Endothelial cell of umbilical vein (primary cell): ENCODE data around the gene FAM20A. TPM values are rescaled to one million over a fixed set of nuclear protein-coding genes. Genes with fewer than 3 reads are reported as not detected.

Experiments
- BruUV-seq: library from RNA; stranded (reverse); fragments of 400-500 nt; replicated peaks from 2 replicates; lab custom pipeline; 2021; lab: Mats Ljungman, UMichigan
- CTCF ChIA-PET: fragments of 300-600, 350-600 bp; sonication (Branson Sonifier 250); formaldehyde crosslinking; loops from one replicate; lab custom pipeline; 2021; ENCODE audit warnings: antibody characterized with exemption, inconsistent platforms; lab: Charles Lee
- POLR2A ChIA-PET: fragments of 300-600, 350-600 bp; sonication (Branson Sonifier 250); formaldehyde crosslinking; loops from one replicate; lab custom pipeline; 2021; ENCODE audit warnings: antibody characterized with exemption, inconsistent platforms; lab: Charles Lee
- DNase-seq: peaks from one replicate; pipeline ENCODE4 v3.0.0-alpha.2; 2011; ENCODE audit warnings: low read depth, low spot score
- FAIRE-seq: peaks from 2 replicates; lab custom pipeline; 2011; peaks lifted over from hg19 to GRCh38; lab: Jason Lieb, UNC
- H2AFZ ChIP-seq: 2 replicates; pipeline ENCODE4 v1.6.0; 2012; ENCODE audit warnings: low read depth, low read length, control low read depth, inconsistent platforms
- H3K27ac ChIP-seq: 2 replicates; pipeline ENCODE4 v1.5.1; 2011; ENCODE audit warnings: low read depth, mild to moderate bottlenecking, control low read depth, low read length, moderate library complexity; ENCODE audit not compliant: insufficient read depth
- H3K27me3 ChIP-seq, 2 experiments: 2 replicates each; pipeline versions ENCODE4 v1.6.0 to v1.6.1; 2011; ENCODE audit warnings: low read length in 2 of 2, mixed read lengths in 1 of 2; ENCODE audit not compliant: control insufficient read depth in 2 of 2, insufficient read depth in 2 of 2
- H3K36me3 ChIP-seq, 2 experiments: 2 replicates in 1 of 2; 3 replicates in 1 of 2; pipeline ENCODE4 v1.5.1; 2011; ENCODE audit warnings: low read length in 2 of 2, mild to moderate bottlenecking in 1 of 2, moderate library complexity in 1 of 2; ENCODE audit not compliant: control insufficient read depth in 2 of 2, insufficient read depth in 2 of 2; ENCODE audit errors: extremely low read depth in 1 of 2
- H3K4me1 ChIP-seq: 3 replicates; pipeline ENCODE4 v1.5.1; 2011; ENCODE audit warnings: mild to moderate bottlenecking, low read length; ENCODE audit not compliant: control insufficient read depth, insufficient read depth; ENCODE audit errors: extremely low read depth
- H3K4me2 ChIP-seq: 2 replicates; pipeline ENCODE4 v1.6.1; 2011; ENCODE audit warnings: low read length, control low read depth, mixed read lengths; ENCODE audit not compliant: insufficient read depth
- H3K4me3 ChIP-seq, 3 experiments: fragments of 200-600 bp in 1 of 3; sonication (generic), shearing (Covaris generic) in 1 of 3; replicated peaks in 1 of 3; 2 replicates each; pipeline ENCODE4 v1.5.1; 2011 to 2016; ENCODE audit warnings: control low read depth in 3 of 3, low read length in 3 of 3, mild to moderate bottlenecking in 2 of 3, inconsistent platforms in 1 of 3, low read depth in 1 of 3, moderate library complexity in 1 of 3; ENCODE audit not compliant: insufficient read depth in 1 of 3
- H3K79me2 ChIP-seq: 2 replicates; pipeline ENCODE4 v1.6.0; 2012; ENCODE audit warnings: low read length, inconsistent platforms; ENCODE audit not compliant: control insufficient read depth, insufficient read depth
- H3K9ac ChIP-seq: replicated peaks from 2 replicates; pipeline ENCODE3; 2011; ENCODE audit warnings: low read length, control low read depth; ENCODE audit not compliant: insufficient read depth; ENCODE audit errors: extremely low read depth
- H3K9me1 ChIP-seq: replicated peaks from 3 replicates; pipeline ENCODE4 v1.6.0; 2011; ENCODE audit warnings: mild to moderate bottlenecking, low read length; ENCODE audit not compliant: control insufficient read depth, insufficient read depth; ENCODE audit errors: extremely low read depth
- H3K9me3 ChIP-seq: replicated peaks from 2 replicates; pipeline ENCODE4 v1.5.1; 2012; ENCODE audit warnings: low read length, inconsistent platforms; ENCODE audit not compliant: control insufficient read depth, insufficient read depth
- H4K20me1 ChIP-seq: replicated peaks from 2 replicates; pipeline ENCODE3; 2011; ENCODE audit warnings: mild to moderate bottlenecking, low read length; ENCODE audit not compliant: control insufficient read depth, insufficient read depth; ENCODE audit errors: extremely low read depth
- EZH2 ChIP-seq: IDR thresholded peaks from 2 replicates; pipeline ENCODE4 v1.6.1; 2012; ENCODE audit warnings: borderline replicate concordance, low read depth, mild to moderate bottlenecking, moderate library complexity, low read length, inconsistent platforms; ENCODE audit not compliant: severe bottlenecking
- GATA2 ChIP-seq: IDR thresholded peaks from 2 replicates; pipeline ENCODE4 v1.7.0; 2011; ENCODE audit warnings: low read depth, mild to moderate bottlenecking, moderate library complexity, mixed read lengths, low read length; ENCODE audit not compliant: insufficient read length, insufficient read depth
- JUN ChIP-seq: IDR thresholded peaks from 2 replicates; pipeline ENCODE4 v1.6.1; 2011; ENCODE audit warnings: borderline replicate concordance, low read depth; ENCODE audit not compliant: insufficient read length, insufficient read depth
- MAX ChIP-seq: IDR thresholded peaks from 2 replicates; pipeline ENCODE4 v1.6.1; 2011; ENCODE audit not compliant: insufficient read depth, insufficient read length
- MYC ChIP-seq: IDR thresholded peaks from one replicate; pipeline ENCODE4 v1.6.1; 2011; ENCODE audit warnings: mild to moderate bottlenecking, low read depth, low read length
- POLR2A ChIP-seq: IDR thresholded peaks from 2 replicates; pipeline ENCODE4 v1.6.1; 2012; ENCODE audit warnings: low read depth, mild to moderate bottlenecking, control low read depth, low read length
- POLR2AphosphoS5 ChIP-seq: IDR thresholded peaks from 2 replicates; pipeline ENCODE4 v1.6.1; 2012; ENCODE audit warnings: low read depth, mild to moderate bottlenecking, control low read depth, low read length, moderate library complexity; ENCODE audit not compliant: insufficient read depth
- dilution Hi-C: fragments of 300-500 bp; cut with MboI; formaldehyde crosslinking; loops from one replicate; pipeline ENCODE4 v1.15.0; 2019; ENCODE audit warnings: low sequenced_read_pairs; ENCODE audit not compliant: extremely low pct_ligation_motif_present
- intact Hi-C: fragments of 100-400 bp; cut with micrococcal nuclease; formaldehyde crosslinking; loops from one replicate; pipeline ENCODE4 v1.10.0; 2022
- polyA plus RNA-seq, 4 experiments: library from polyadenylated mRNA; depleted of rRNA in 3 of 4; stranded (reverse) in 3 of 4; unstranded in 1 of 4; fragments of >200 nt; gene quantifications; 2 replicates each; pipeline versions ENCODE4 v1.2.1 to v1.2.3, GENCODE V29; 2011 to 2012; ENCODE audit warnings: missing spikeins in 1 of 4
- total RNA-seq: library from RNA; stranded (reverse); gene quantifications from 2 replicates; pipeline ENCODE4 v1.2.3, GENCODE V29; 2021

The FAM20A gene
- total and polyA plus RNA-seq, 2 donors (not counting 3 experiments of a cell fraction or from before 2014, with no cell fraction given) = not detected

DNA sequence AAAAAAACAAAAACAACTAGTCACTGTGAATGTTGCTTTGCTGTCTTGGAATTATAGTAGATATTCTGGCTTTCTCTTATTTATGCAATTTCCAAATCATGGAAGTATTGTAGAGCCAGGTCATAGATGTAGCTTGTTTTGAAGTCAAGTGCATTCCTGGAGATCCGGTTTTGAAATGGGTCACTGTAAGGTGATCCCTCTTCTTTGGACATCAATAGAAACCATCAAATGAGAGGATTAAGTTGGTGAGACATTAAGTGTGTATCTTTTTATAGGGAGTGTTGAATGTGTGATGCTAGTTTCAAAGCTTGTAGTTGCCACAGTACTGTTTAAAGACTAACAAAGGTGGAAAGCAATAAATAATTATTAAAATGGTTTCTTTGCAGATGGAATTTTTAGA lies 84.4 kb downstream of the FAM20A start:
- H3K27ac ChIP-seq = no peak overlapping the region
- peaks cover 3% of the 10 kb centered on the region for H4K20me1 ChIP-seq
- H3K36me3 ChIP-seq = peaks cover 7 to 17% of the 10 kb centered on the region in 2 experiments

DNA sequence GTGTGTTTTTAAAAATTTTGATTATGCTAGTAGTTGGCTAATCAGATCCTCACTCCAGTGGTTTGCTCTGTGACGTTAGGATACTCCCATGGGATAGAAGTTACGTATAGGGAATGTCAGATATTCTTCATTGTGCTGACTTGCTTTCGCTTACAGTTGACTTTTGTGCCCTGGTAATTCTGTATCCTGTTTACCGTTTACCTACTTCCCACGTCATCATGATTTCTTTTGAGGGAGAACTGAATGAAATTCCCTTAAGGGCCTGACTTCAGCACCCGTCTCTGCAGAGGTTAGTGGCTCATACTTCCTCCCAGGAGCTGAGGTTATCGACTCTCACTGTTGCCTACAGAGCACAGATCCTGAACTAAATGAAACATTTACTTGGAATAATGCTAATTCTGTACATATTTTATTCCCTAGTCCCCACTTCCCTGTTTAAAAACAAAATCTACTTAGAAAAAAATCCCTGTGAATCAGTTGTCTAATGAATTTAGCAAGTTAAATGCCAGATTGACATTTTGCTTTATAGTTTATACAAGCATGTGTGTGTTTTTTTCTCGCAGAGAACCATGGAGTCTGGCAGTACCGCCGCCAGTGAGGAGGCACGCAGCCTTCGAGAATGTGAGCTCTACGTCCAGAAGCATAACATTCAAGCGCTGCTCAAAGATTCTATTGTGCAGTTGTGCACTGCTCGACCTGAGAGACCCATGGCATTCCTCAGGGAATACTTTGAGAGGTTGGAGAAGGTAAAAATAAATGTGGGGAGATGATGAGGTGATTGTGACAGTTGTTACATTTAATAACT lies 86.1 kb downstream of the FAM20A start:
- FAIRE-seq = peak; percentile 24
- Histone ChIP-seq H3K9me3 (no peaks in the 10 kb centered on the region), H2AFZ (no peak overlapping the region), H3K9me1 (no peaks in the 10 kb centered on the region), H3K4me3 (peak overlapping the region; percentile 61 to 84 (median 83)), H3K4me1 (peaks cover 14% of the 10 kb centered on the region), H4K20me1 (peaks cover 3% of the 10 kb centered on the region), H3K79me2 (peaks cover 70% of the 10 kb centered on the region), H3K9ac (peak overlapping the region; percentile 97), H3K36me3 (peaks cover 7 to 17% of the 10 kb centered on the region in 2 experiments), H3K27me3 (no peaks in the 10 kb centered on the region), H3K27ac (peak overlapping the region; percentile 86), H3K4me2 (peak overlapping the region; percentile 98)
- dilution Hi-C loops (no loop called here), intact Hi-C loops (loop anchor here (5.0 kb wide), 1 partner anchor 258 kb away; no protein-coding TSS in a partner anchor)
- POLR2A ChIA-PET = no interaction called here
- TF ChIP-seq MYC (no peak), JUN (peak; percentile 40), EZH2 (no peak), MAX (no peak)
- DNase-seq = peak; percentile 86
- BruUV-seq = no TSS peak
- CTCF ChIA-PET = interaction anchor here (0.6 kb wide), 1 partner anchor 19 kb away, joined by 4 read pairs; no protein-coding TSS in a partner anchor

More for the DNA sequence above, 84.4 kb downstream of the FAM20A start:
- no peak for DNase-seq
- Histone ChIP-seq H2AFZ (no peak overlapping the region), H3K79me2 (peaks cover 84% of the 10 kb centered on the region), H3K27me3 (no peaks in the 10 kb centered on the region), H3K4me1 (peaks cover 14% of the 10 kb centered on the region), H3K4me3 (no peak overlapping the region), H3K4me2 (no peak overlapping the region), H3K9me3 (no peaks in the 10 kb centered on the region), H3K9me1 (no peaks in the 10 kb centered on the region), H3K9ac (no peak overlapping the region)
- BruUV-seq = no TSS peak
- FAIRE-seq = no peak
- dilution Hi-C loops (no loop called here), intact Hi-C loops (no loop called here)
- ChIA-PET POLR2A (no interaction called here), CTCF (interaction anchor here (1.1 kb wide), 1 partner anchor 17 kb away, joined by 6 read pairs; no protein-coding TSS in a partner anchor)
- no peak for TF ChIP-seq GATA2
- TF ChIP-seq MAX = no peak
- TF ChIP-seq POLR2A = no peak
- no peak for TF ChIP-seq MYC
- TF ChIP-seq POLR2AphosphoS5 = no peak
- no peak for TF ChIP-seq EZH2
